Karpas-422 (cell line): ENCODE data around the gene EEFSEC. TPM values are rescaled to one million over a fixed set of nuclear protein-coding genes. Genes with fewer than 3 reads are reported as not detected.

Experiments used
- DNase-seq: peaks from one replicate; pipeline ENCODE4 v3.0.0-alpha.2; 2015
- H2AFZ ChIP-seq: fragments of 200-600 bp; sonication (generic); 2 replicates; pipeline ENCODE4 v1.6.1; 2014; ENCODE audit warnings: antibody characterized with exemption, low read length, mixed read lengths
- H3K27ac ChIP-seq: fragments of 200-600 bp; sonication (generic); 2 replicates; pipeline ENCODE4 v1.5.1; 2014; ENCODE audit warnings: mild to moderate bottlenecking, low read length, moderate library complexity
- H3K27me3 ChIP-seq: fragments of 200-600 bp; sonication (generic); 2 replicates; pipeline ENCODE4 v1.6.1; 2014; ENCODE audit warnings: low read length, mixed read lengths
- H3K36me3 ChIP-seq: fragments of 200-600 bp; sonication (generic); 2 replicates; pipeline ENCODE4 v1.6.1; 2014; ENCODE audit warnings: low read length, mixed read lengths; ENCODE audit not compliant: insufficient read depth
- H3K4me1 ChIP-seq: fragments of 200-600 bp; sonication (generic); 2 replicates; pipeline ENCODE4 v1.6.1; 2014; ENCODE audit warnings: mild to moderate bottlenecking, low read length, mixed read lengths
- H3K4me2 ChIP-seq: fragments of 200-600 bp; sonication (generic); 2 replicates; pipeline ENCODE4 v1.6.1; 2014; ENCODE audit warnings: low read length, low read depth, mild to moderate bottlenecking; ENCODE audit not compliant: poor library complexity, severe bottlenecking
- H3K4me3 ChIP-seq: fragments of 200-600 bp; sonication (generic); 2 replicates; pipeline ENCODE4 v1.5.1; 2014; ENCODE audit warnings: mild to moderate bottlenecking, antibody characterized with exemption, low read length, mixed read lengths
- H3K79me2 ChIP-seq: fragments of 200-600 bp; sonication (generic); 2 replicates; pipeline ENCODE4 v1.6.1; 2014; ENCODE audit warnings: mild to moderate bottlenecking, low read length, mixed read lengths
- H3K9ac ChIP-seq: fragments of 200-600 bp; sonication (generic); 2 replicates; pipeline ENCODE4 v1.6.0; 2014; ENCODE audit warnings: low read length
- H3K9me2 ChIP-seq: fragments of 200-600 bp; sonication (generic), shearing (Covaris generic); replicated peaks from 2 replicates; pipeline ENCODE4 v1.6.0; 2014; ENCODE audit warnings: mild to moderate bottlenecking, low read length, moderate library complexity; ENCODE audit not compliant: insufficient read depth
- H3K9me3 ChIP-seq: fragments of 300-700, 200-600 bp; sonication (generic); 2 replicates; pipeline ENCODE4 v1.6.1; 2014; ENCODE audit warnings: low read length, mixed read lengths
- H4K20me1 ChIP-seq: fragments of 200-600 bp; sonication (generic); 2 replicates; pipeline ENCODE4 v1.6.1; 2014; ENCODE audit warnings: mild to moderate bottlenecking, antibody characterized with exemption, low read length, low read depth; ENCODE audit not compliant: insufficient read depth
- total RNA-seq: library from RNA; depleted of rRNA; stranded (reverse); fragments of >200 nt; shearing (Covaris generic); gene quantifications from 2 replicates; pipeline ENCODE4 v1.2.3, GENCODE V29; 2014; ENCODE audit warnings: low replicate concordance

EEFSEC gene
- total RNA-seq, 1 experiment from 2014 or later, result 10.1 TPM

GRCh38 chr3:128282380-128283196 lies 129.3 kb downstream of the EEFSEC start:
- Histone ChIP-seq H3K9me2 (no peaks in the 10 kb centered on the region), H3K4me2 (no peak overlapping the region), H3K4me1 (peaks cover 4% of the 10 kb centered on the region), H4K20me1 (no peaks in the 10 kb centered on the region), H3K79me2 (no peaks in the 10 kb centered on the region), H3K4me3 (no peak overlapping the region), H2AFZ (no peak overlapping the region), H3K9ac (no peak overlapping the region), H3K27ac (no peak overlapping the region), H3K36me3 (no peaks in the 10 kb centered on the region), H3K9me3 (no peaks in the 10 kb centered on the region), H3K27me3 (no peaks in the 10 kb centered on the region)
- DNase-seq, result no peak

- H3K9me2 ChIP-seq, result no peaks in the 10 kb centered on the region
- H3K4me2 ChIP-seq, result no peak overlapping the region
- no peak overlapping the region for H2AFZ ChIP-seq
- no peak overlapping the region for H3K4me3 ChIP-seq
- no peaks in the 10 kb centered on the region for H4K20me1 ChIP-seq
- H3K36me3 ChIP-seq, result no peaks in the 10 kb centered on the region
- H3K9ac ChIP-seq, result no peak overlapping the region
- H3K4me1 ChIP-seq, result peaks cover 4% of the 10 kb centered on the region
- H3K79me2 ChIP-seq, result no peaks in the 10 kb centered on the region
- no peaks in the 10 kb centered on the region for H3K9me3 ChIP-seq
- H3K27ac ChIP-seq, result no peak overlapping the region
- DNase-seq, result no peak
- no peaks in the 10 kb centered on the region for H3K27me3 ChIP-seq
These were observed 130.1 kb downstream of the EEFSEC start for GRCh38 chr3:128283421-128283820.

DNA sequence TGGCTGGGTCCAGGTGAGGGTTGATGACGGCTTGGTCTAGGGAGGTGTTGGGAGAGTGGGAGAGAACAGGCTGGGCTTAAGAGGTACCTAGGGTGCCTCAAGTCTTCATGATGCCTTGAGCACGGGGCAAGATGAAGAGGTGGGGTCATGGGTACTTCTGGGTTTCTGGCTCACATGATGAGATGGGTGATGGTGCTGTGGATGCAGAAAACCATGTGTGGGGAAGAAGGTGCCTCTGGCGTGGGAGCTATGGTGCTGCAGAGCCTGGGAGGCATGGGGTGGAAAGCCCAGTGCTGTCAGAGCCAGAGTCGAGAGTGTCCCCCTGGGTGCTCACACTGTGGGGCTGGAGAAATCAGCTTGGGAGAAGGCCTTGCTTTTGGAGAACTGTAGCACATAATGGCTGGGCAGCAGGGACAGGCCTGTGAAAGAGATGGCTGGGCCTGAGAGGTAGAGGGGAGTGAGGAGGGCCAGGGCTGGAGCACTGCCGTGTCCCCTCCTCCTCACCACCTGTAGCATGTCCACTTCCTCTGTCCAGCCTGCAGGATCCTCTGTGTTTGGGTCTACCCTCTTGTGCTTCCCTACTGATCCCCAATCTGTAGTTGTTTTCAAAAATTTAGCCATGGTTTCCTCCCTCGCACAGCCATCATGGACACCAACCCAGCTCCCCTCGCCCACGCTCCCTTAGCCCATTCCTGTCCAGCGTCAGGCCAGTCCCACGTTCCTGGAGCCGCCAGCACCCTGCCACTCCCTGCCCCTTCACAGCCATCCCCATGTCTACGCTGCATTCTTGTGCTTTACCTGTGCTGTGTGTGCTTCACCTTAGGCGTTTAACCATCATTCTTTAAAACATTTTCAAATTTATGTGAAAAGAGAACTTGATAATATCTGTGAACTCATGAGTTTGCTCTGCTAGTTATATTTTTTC lies 132.0 kb downstream of the EEFSEC start:
- DNase-seq, result no peak
- no peaks in the 10 kb centered on the region for H3K79me2 ChIP-seq
- no peak overlapping the region for H3K27ac ChIP-seq
- no peak overlapping the region for H2AFZ ChIP-seq
- no peaks in the 10 kb centered on the region for H3K36me3 ChIP-seq
- no peak overlapping the region for H3K9ac ChIP-seq
- H3K9me2 ChIP-seq, result no peaks in the 10 kb centered on the region
- peaks cover 4% of the 10 kb centered on the region for H3K4me1 ChIP-seq
- H3K9me3 ChIP-seq, result no peaks in the 10 kb centered on the region
- H3K27me3 ChIP-seq, result no peaks in the 10 kb centered on the region
- H4K20me1 ChIP-seq, result no peaks in the 10 kb centered on the region
- H3K4me3 ChIP-seq, result no peak overlapping the region
- no peak overlapping the region for H3K4me2 ChIP-seq

GRCh38 chr3:128285967-128286321 lies 132.7 kb downstream of the EEFSEC start:
- Histone ChIP-seq H3K79me2 (no peaks in the 10 kb centered on the region), H3K4me2 (no peak overlapping the region), H3K36me3 (no peaks in the 10 kb centered on the region), H3K4me3 (no peak overlapping the region), H3K9me3 (no peaks in the 10 kb centered on the region), H3K4me1 (peaks cover 4% of the 10 kb centered on the region), H3K9ac (no peak overlapping the region), H3K27me3 (no peaks in the 10 kb centered on the region), H4K20me1 (no peaks in the 10 kb centered on the region), H3K27ac (no peak overlapping the region), H2AFZ (no peak overlapping the region), H3K9me2 (no peaks in the 10 kb centered on the region)
- no peak for DNase-seq

GRCh38 chr3:128286691-128287090 lies 133.4 kb downstream of the EEFSEC start:
- DNase-seq, result no peak
- Histone ChIP-seq H3K4me3 (no peak overlapping the region), H3K4me1 (peaks cover 4% of the 10 kb centered on the region), H3K9me3 (no peaks in the 10 kb centered on the region), H3K27ac (no peak overlapping the region), H3K36me3 (no peaks in the 10 kb centered on the region), H3K4me2 (no peak overlapping the region), H3K79me2 (no peaks in the 10 kb centered on the region), H2AFZ (no peak overlapping the region), H3K27me3 (no peaks in the 10 kb centered on the region), H3K9me2 (no peaks in the 10 kb centered on the region), H4K20me1 (no peaks in the 10 kb centered on the region), H3K9ac (no peak overlapping the region)

GRCh38 chr3:128287216-128287615 lies 133.9 kb downstream of the EEFSEC start:
- Histone ChIP-seq H4K20me1 (no peaks in the 10 kb centered on the region), H3K9ac (no peak overlapping the region), H3K79me2 (no peaks in the 10 kb centered on the region), H3K36me3 (no peaks in the 10 kb centered on the region), H3K4me2 (no peak overlapping the region), H3K4me3 (no peak overlapping the region), H3K27ac (no peak overlapping the region), H3K9me2 (no peaks in the 10 kb centered on the region), H3K27me3 (no peaks in the 10 kb centered on the region), H2AFZ (no peak overlapping the region), H3K9me3 (no peaks in the 10 kb centered on the region), H3K4me1 (peaks cover 4% of the 10 kb centered on the region)
- DNase-seq, result no peak

DNA sequence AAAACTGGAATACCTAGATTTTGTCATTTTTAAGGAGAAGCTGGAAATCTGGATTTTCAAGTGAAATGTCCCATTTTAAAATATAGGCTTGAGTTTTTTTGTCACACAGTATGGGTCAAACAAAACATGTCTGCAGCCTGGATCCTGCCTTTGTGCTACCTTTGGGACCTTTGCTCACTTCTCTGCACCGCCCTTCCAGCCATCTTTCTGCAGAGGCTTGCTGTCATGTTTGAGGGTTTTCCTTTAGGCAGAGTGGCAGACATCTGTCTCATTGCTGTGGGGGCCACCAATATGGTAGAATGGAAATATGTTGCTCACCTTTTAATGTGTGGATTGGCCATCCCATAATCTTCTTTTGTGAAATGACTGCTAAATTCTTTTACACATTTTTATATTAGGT lies 136.3 kb downstream of the EEFSEC start:
- Histone ChIP-seq H2AFZ (no peak overlapping the region), H3K27ac (no peak overlapping the region), H3K4me2 (no peak overlapping the region), H3K36me3 (no peaks in the 10 kb centered on the region), H3K4me1 (peaks cover 4% of the 10 kb centered on the region), H3K9me3 (no peaks in the 10 kb centered on the region), H3K4me3 (no peak overlapping the region), H3K79me2 (no peaks in the 10 kb centered on the region), H4K20me1 (no peaks in the 10 kb centered on the region), H3K9me2 (no peaks in the 10 kb centered on the region), H3K9ac (no peak overlapping the region), H3K27me3 (no peaks in the 10 kb centered on the region)
- DNase-seq, result no peak

- H2AFZ ChIP-seq, result no peak overlapping the region
These were observed 137.2 kb downstream of the EEFSEC start for GRCh38 chr3:128290484-128290883.

More at GRCh38 chr3:128290484-128290883, 137.2 kb downstream of the EEFSEC start:
- no peaks in the 10 kb centered on the region for H3K27me3 ChIP-seq
- no peaks in the 10 kb centered on the region for H3K36me3 ChIP-seq
- no peak overlapping the region for H3K4me3 ChIP-seq
- H4K20me1 ChIP-seq, result no peaks in the 10 kb centered on the region
- H3K27ac ChIP-seq, result no peak overlapping the region
- peaks cover 4% of the 10 kb centered on the region for H3K4me1 ChIP-seq
- H3K79me2 ChIP-seq, result no peaks in the 10 kb centered on the region
- no peaks in the 10 kb centered on the region for H3K9me3 ChIP-seq
- H3K9ac ChIP-seq, result no peak overlapping the region
- no peak overlapping the region for H3K4me2 ChIP-seq
- no peaks in the 10 kb centered on the region for H3K9me2 ChIP-seq
- DNase-seq, result no peak
